HCT116 (cell line): ENCODE data around the gene RND2. TPM values are rescaled to one million over a fixed set of nuclear protein-coding genes. Genes with fewer than 3 reads are reported as not detected.

Experiments used
- ATAC-seq: fragments of 200-7000 bp; cut with Tn5 transposase; 2 replicates; pipeline ENCODE4 v1.9.1; 2020; ENCODE audit warnings: mild to moderate bottlenecking, moderate library complexity
- BruUV-seq: library from RNA; stranded (reverse); fragments of 400-500 nt; replicated peaks from 2 replicates; lab custom pipeline; 2021; lab: Mats Ljungman, UMichigan
- CTCF ChIA-PET: fragments of 300-600 bp; sonication (Branson Sonifier 250); formaldehyde crosslinking; loops from one replicate; lab custom pipeline; 2021; ENCODE audit warnings: antibody characterized with exemption; lab: Charles Lee
- POLR2A ChIA-PET: fragments of 300-600, 350-600 bp; sonication (Branson Sonifier 250); formaldehyde crosslinking; loops from one replicate; lab custom pipeline; 2021; ENCODE audit warnings: antibody characterized with exemption; lab: Charles Lee
- RAD21 ChIA-PET, 2 experiments: fragments of 300-600 bp; sonication (Branson Sonifier 250); formaldehyde crosslinking; loops; one replicate each; lab custom pipeline; 2023; ENCODE audit warnings: low total read pairs in 2 of 2; ENCODE audit not compliant: uncharacterized antibody in 2 of 2, unreplicated experiment in 2 of 2, low non-redundant PET in 1 of 2; lab: Charles Lee
- DNase-seq: peaks from one replicate; pipeline ENCODE4 v3.0.0-alpha.2; 2010; ENCODE audit warnings: low read depth, low spot score
- H2AFZ ChIP-seq: fragments of 200-600 bp; shearing (Covaris generic), sonication (generic); 2 replicates; pipeline ENCODE4 v1.6.1; 2017; ENCODE audit warnings: low read depth, mixed run types, mixed read lengths, antibody characterized with exemption, low read length; ENCODE audit not compliant: poor library complexity, severe bottlenecking
- H3K27ac ChIP-seq: 2 replicates; pipeline ENCODE4 v1.5.1; 2012; ENCODE audit warnings: low read depth, low read length
- H3K27me3 ChIP-seq: fragments of 200-600 bp; sonication (generic); 2 replicates; pipeline ENCODE4 v1.6.1; 2016; ENCODE audit warnings: mixed run types, low read length, mixed read lengths; ENCODE audit not compliant: insufficient read depth
- H3K36me3 ChIP-seq, 2 experiments: fragments of 200-500 bp in 1 of 2; fragments of 200-600 bp in 1 of 2; sonication (Bioruptor generic) in 1 of 2; sonication (generic) in 1 of 2; 2 replicates each; pipeline versions ENCODE4 v1.5.1 to v1.6.1; 2014 to 2016; ENCODE audit warnings: low read length in 2 of 2, inconsistent platforms in 1 of 2, mixed read lengths in 1 of 2, mixed run types in 1 of 2; ENCODE audit not compliant: insufficient read depth in 2 of 2, control insufficient read depth in 1 of 2
- H3K4me1 ChIP-seq, 2 experiments: fragments of 200-600 bp in 1 of 2; sonication (generic) in 1 of 2; 2 replicates each; pipeline versions ENCODE4 v1.5.1 to v1.6.1; 2012 to 2017; ENCODE audit warnings: low read length in 2 of 2, inconsistent platforms in 1 of 2, mild to moderate bottlenecking in 1 of 2, mixed read lengths in 1 of 2, mixed run types in 1 of 2, moderate library complexity in 1 of 2; ENCODE audit not compliant: insufficient read depth in 2 of 2, control insufficient read depth in 1 of 2
- H3K4me2 ChIP-seq: fragments of 200-600 bp; sonication (generic); 2 replicates; pipeline ENCODE4 v1.6.1; 2017; ENCODE audit warnings: mixed run types, low read length, mixed read lengths
- H3K4me3 ChIP-seq, 2 experiments: fragments of 200-600 bp in 1 of 2; sonication (generic) in 1 of 2; replicated peaks in 1 of 2; 2 replicates each; pipeline ENCODE4 v1.5.1; 2011 to 2016; ENCODE audit warnings: low read length in 2 of 2, control low read depth in 1 of 2, low read depth in 1 of 2, mild to moderate bottlenecking in 1 of 2, mixed read lengths in 1 of 2, mixed run types in 1 of 2
- H3K79me2 ChIP-seq: fragments of 200-600 bp; sonication (generic); 2 replicates; pipeline ENCODE4 v1.6.1; 2017; ENCODE audit warnings: mild to moderate bottlenecking, mixed run types, low read length, moderate library complexity, mixed read lengths; ENCODE audit not compliant: insufficient read depth
- H3K9ac ChIP-seq: fragments of 200-600 bp; sonication (generic); 2 replicates; pipeline ENCODE4 v1.6.1; 2016; ENCODE audit warnings: low read length, mixed read lengths
- H3K9me2 ChIP-seq: fragments of 200-600 bp; sonication (generic), shearing (Covaris generic); 2 replicates; pipeline ENCODE4 v1.6.1; 2017; ENCODE audit warnings: mixed run types, mild to moderate bottlenecking, moderate library complexity; ENCODE audit not compliant: insufficient read depth
- H3K9me3 ChIP-seq, 2 experiments: fragments of 200-500 bp in 1 of 2; fragments of 200-600 bp in 1 of 2; sonication (Bioruptor generic) in 1 of 2; sonication (generic) in 1 of 2; 2 replicates each; pipeline ENCODE4 v1.6.1; 2014 to 2017; ENCODE audit warnings: low read length in 2 of 2, mixed read lengths in 2 of 2, inconsistent platforms in 1 of 2, low read depth in 1 of 2, mild to moderate bottlenecking in 1 of 2, mixed run types in 1 of 2, moderate library complexity in 1 of 2; ENCODE audit not compliant: control insufficient read depth in 1 of 2, insufficient read depth in 1 of 2
- H4K20me1 ChIP-seq: fragments of 200-600 bp; sonication (generic), shearing (Covaris generic); 2 replicates; pipeline ENCODE4 v1.6.1; 2017; ENCODE audit warnings: mixed run types, mild to moderate bottlenecking, moderate library complexity; ENCODE audit not compliant: insufficient read depth
- CBX3 ChIP-seq: IDR thresholded peaks from 2 replicates; pipeline ENCODE4 v1.6.1; 2012; ENCODE audit warnings: low read depth
- CEBPB ChIP-seq: IDR thresholded peaks from 2 replicates; pipeline ENCODE4 v1.6.1; 2012; ENCODE audit warnings: low read depth
- EGR1 ChIP-seq: IDR thresholded peaks from 2 replicates; pipeline ENCODE4 v1.6.1; 2012; ENCODE audit warnings: low read depth
- EZH2 ChIP-seq: fragments of 200-600 bp; sonication (generic); IDR thresholded peaks from 2 replicates; pipeline ENCODE4 v1.6.1; 2017; ENCODE audit warnings: antibody characterized with exemption, mixed run types
- EZH2phosphoT487 ChIP-seq: fragments of 200-600 bp; IDR thresholded peaks from 2 replicates; pipeline ENCODE4 v1.6.1; 2018; ENCODE audit warnings: antibody characterized with exemption, borderline replicate concordance
- FOSL1 ChIP-seq: IDR thresholded peaks from 2 replicates; pipeline ENCODE4 v1.6.1; 2012; ENCODE audit warnings: low read depth
- JUND ChIP-seq: IDR thresholded peaks from 2 replicates; pipeline ENCODE4 v1.6.1; 2012
- MAX ChIP-seq: IDR thresholded peaks from 2 replicates; pipeline ENCODE4 v1.6.1; 2012
- POLR2A ChIP-seq: IDR thresholded peaks from 2 replicates; pipeline ENCODE4 v1.7.0; 2011; ENCODE audit warnings: borderline replicate concordance; ENCODE audit not compliant: insufficient read depth, insufficient read length; ENCODE audit errors: extremely low read depth
- POLR2AphosphoS5 ChIP-seq: IDR thresholded peaks from 2 replicates; pipeline ENCODE4 v1.6.1; 2011; ENCODE audit warnings: mild to moderate bottlenecking, low read depth, low read length, moderate library complexity
- REST ChIP-seq: IDR thresholded peaks from 2 replicates; pipeline ENCODE4 v1.6.1; 2012; ENCODE audit warnings: low read depth
- SIN3A ChIP-seq: IDR thresholded peaks from 2 replicates; pipeline ENCODE4 v1.6.1; 2012; ENCODE audit warnings: low read depth
- SP1 ChIP-seq: IDR thresholded peaks from 2 replicates; pipeline ENCODE4 v1.6.1; 2012; ENCODE audit warnings: low read depth
- SRF ChIP-seq: IDR thresholded peaks from 2 replicates; pipeline ENCODE4 v1.6.1; 2012; ENCODE audit warnings: low read depth
- TCF7L2 ChIP-seq: IDR thresholded peaks from 2 replicates; pipeline ENCODE4 v1.7.0; 2011; ENCODE audit warnings: borderline replicate concordance, inconsistent platforms; ENCODE audit not compliant: insufficient read depth, insufficient read length; ENCODE audit errors: extremely low read depth
- YY1 ChIP-seq: IDR thresholded peaks from 2 replicates; pipeline ENCODE4 v1.6.1; 2011; ENCODE audit warnings: low read length, low read depth, moderate library complexity, mild to moderate bottlenecking; ENCODE audit not compliant: insufficient replicate concordance; ENCODE audit errors: extremely low read depth
- ZFX ChIP-seq: fragments of 450-650 bp; IDR thresholded peaks from 2 replicates; pipeline ENCODE4 v1.6.1; 2017
- ZNF274 ChIP-seq: fragments of 200-500 bp; sonication (Bioruptor generic); IDR thresholded peaks from 2 replicates; pipeline ENCODE4 v1.6.1; 2014; ENCODE audit warnings: mild to moderate bottlenecking, low read depth, low read length, inconsistent platforms
- intact Hi-C: fragments of 100-400 bp; cut with micrococcal nuclease; formaldehyde crosslinking; loops from 2 replicates; pipeline ENCODE4 v1.10.0; 2022
- total RNA-seq: library from RNA; stranded (reverse); gene quantifications from one replicate; pipeline ENCODE4 v1.2.1, GENCODE V29; 2021; ENCODE audit not compliant: unreplicated experiment
- TF ChIP-seq, protein P1 (sequence below): IDR thresholded peaks from 2 replicates; pipeline ENCODE4 v1.6.1; 2012
- TF ChIP-seq, protein P2 (sequence below): IDR thresholded peaks from 2 replicates; pipeline ENCODE4 v1.6.1; 2011; ENCODE audit warnings: mild to moderate bottlenecking, low read length, moderate library complexity; ENCODE audit not compliant: insufficient replicate concordance; ENCODE audit errors: extremely low read depth

RND2 gene
- total RNA-seq, 1 experiment from 2014 or later: 0.66 TPM

- ChIA-PET CTCF (no interaction called here), RAD21 (no interaction called here), POLR2A (no interaction called here)
- Histone ChIP-seq H3K4me3 (no peak overlapping the region), H3K4me2 (no peak overlapping the region), H3K79me2 (no peaks in the 10 kb centered on the region), H3K9me3 (no peaks in the 10 kb centered on the region), H3K4me1 (peaks cover 2 to 16% of the 10 kb centered on the region in 2 experiments; a peak in 3 of 4 replicates), H3K36me3 (no peaks in the 10 kb centered on the region), H3K27me3 (no peaks in the 10 kb centered on the region), H3K27ac (no peak overlapping the region), H3K9ac (no peak overlapping the region), H4K20me1 (no peaks in the 10 kb centered on the region), H2AFZ (no peak overlapping the region), H3K9me2 (no peaks in the 10 kb centered on the region)
- ATAC-seq: no peak
- no peak for TF ChIP-seq POLR2A
- TF ChIP-seq JUND: no peak
- TF ChIP-seq TCF7L2: no peak
- TF ChIP-seq EGR1: no peak
- no peak for TF ChIP-seq ZNF274
- no peak for TF ChIP-seq YY1
- TF ChIP-seq POLR2AphosphoS5: no peak
- TF ChIP-seq EZH2: no peak
- no peak for TF ChIP-seq SRF
- TF ChIP-seq MAX: no peak
- TF ChIP-seq FOSL1: no peak
- no peak for TF ChIP-seq CEBPB
- TF ChIP-seq ZFX: no peak
- TF ChIP-seq, protein P1, sequence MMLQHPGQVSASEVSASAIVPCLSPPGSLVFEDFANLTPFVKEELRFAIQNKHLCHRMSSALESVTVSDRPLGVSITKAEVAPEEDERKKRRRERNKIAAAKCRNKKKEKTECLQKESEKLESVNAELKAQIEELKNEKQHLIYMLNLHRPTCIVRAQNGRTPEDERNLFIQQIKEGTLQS: no peak
- TF ChIP-seq, protein P2, sequence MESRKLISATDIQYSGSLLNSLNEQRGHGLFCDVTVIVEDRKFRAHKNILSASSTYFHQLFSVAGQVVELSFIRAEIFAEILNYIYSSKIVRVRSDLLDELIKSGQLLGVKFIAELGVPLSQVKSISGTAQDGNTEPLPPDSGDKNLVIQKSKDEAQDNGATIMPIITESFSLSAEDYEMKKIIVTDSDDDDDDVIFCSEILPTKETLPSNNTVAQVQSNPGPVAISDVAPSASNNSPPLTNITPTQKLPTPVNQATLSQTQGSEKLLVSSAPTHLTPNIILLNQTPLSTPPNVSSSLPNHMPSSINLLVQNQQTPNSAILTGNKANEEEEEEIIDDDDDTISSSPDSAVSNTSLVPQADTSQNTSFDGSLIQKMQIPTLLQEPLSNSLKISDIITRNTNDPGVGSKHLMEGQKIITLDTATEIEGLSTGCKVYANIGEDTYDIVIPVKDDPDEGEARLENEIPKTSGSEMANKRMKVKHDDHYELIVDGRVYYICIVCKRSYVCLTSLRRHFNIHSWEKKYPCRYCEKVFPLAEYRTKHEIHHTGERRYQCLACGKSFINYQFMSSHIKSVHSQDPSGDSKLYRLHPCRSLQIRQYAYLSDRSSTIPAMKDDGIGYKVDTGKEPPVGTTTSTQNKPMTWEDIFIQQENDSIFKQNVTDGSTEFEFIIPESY: no peak
- TF ChIP-seq CBX3: no peak
- TF ChIP-seq REST: no peak
- no peak for TF ChIP-seq EZH2phosphoT487
- TF ChIP-seq SIN3A: no peak
- TF ChIP-seq SP1: no peak
- no peak for DNase-seq
- BruUV-seq: no TSS peak
- intact Hi-C loops: no loop called here
Measured at GRCh38 chr17:43028221-43028861, 3.3 kb downstream of the RND2 start.
